ENCODE measurements around the gene BSX. TPM values are rescaled to one million over a fixed set of nuclear protein-coding genes. Genes with fewer than 3 reads are reported as not detected.

BSX gene
- total and polyA plus RNA-seq, 4 donors: not detected

- Histone ChIP-seq H3K9me3 (ENCODE audit: control insufficient read depth in 4 of 4, insufficient read depth in 3 of 4, low read length in 3 of 4) (peaks cover 0 to 2% (median 0%) of the 10 kb centered on the region in 4 donors), H3K4me1 (ENCODE audit: control insufficient read depth in 5 of 5, insufficient read depth in 5 of 5, low read length in 5 of 5) (no peaks in the 10 kb centered on the region), H3K27ac (ENCODE audit: low read depth in 1 of 2, low read length in 1 of 2) (no peak overlapping the region), H3K4me3 (no peak overlapping the region), H3K36me3 (ENCODE audit: control insufficient read depth in 4 of 4, insufficient read depth in 4 of 4, low read length in 4 of 4) (no peaks in the 10 kb centered on the region), H3K9ac (ENCODE audit: insufficient read depth in 1 of 2, low read length in 2 of 2) (no peak overlapping the region), H3K27me3 (ENCODE audit: control insufficient read depth in 3 of 3, insufficient read depth in 3 of 3, low read length in 2 of 3) (peaks cover 0 to 14% (median 0%) of the 10 kb centered on the region in 3 donors)
- 44 to 49% methylated on average over 14 of the region's 14 CpGs for whole genome bisulfite sequencing, 2 donors
- no peak for TF ChIP-seq CTCF (IDR thresholded peaks at IDR 0.05; ENCODE audit: control extremely low read depth, extremely low read depth)
- no peak for ATAC-seq (ENCODE audit: insufficient read depth, low FRiP score)
- DNase-seq: no peak
Observed at GRCh38 chr11:122998727-122999366, 17.2 kb upstream of the BSX start.

- TF ChIP-seq CTCF (IDR thresholded peaks at IDR 0.05; ENCODE audit: control extremely low read depth, extremely low read depth): no peak
- Histone ChIP-seq H3K27me3 (ENCODE audit: control insufficient read depth in 3 of 3, insufficient read depth in 3 of 3, low read length in 2 of 3) (peaks cover 0 to 16% (median 3%) of the 10 kb centered on the region in 3 donors), H3K27ac (ENCODE audit: low read depth in 1 of 2, low read length in 1 of 2) (no peak overlapping the region), H3K4me1 (ENCODE audit: control insufficient read depth in 5 of 5, insufficient read depth in 5 of 5, low read length in 5 of 5) (no peaks in the 10 kb centered on the region), H3K9ac (ENCODE audit: insufficient read depth in 1 of 2, low read length in 2 of 2) (no peak overlapping the region), H3K4me3 (no peak overlapping the region), H3K36me3 (ENCODE audit: control insufficient read depth in 4 of 4, insufficient read depth in 4 of 4, low read length in 4 of 4) (no peaks in the 10 kb centered on the region), H3K9me3 (ENCODE audit: control insufficient read depth in 4 of 4, insufficient read depth in 3 of 4, low read length in 3 of 4) (no peaks in the 10 kb centered on the region)
- 22 to 42% methylated on average over 3 of the region's 3 CpGs for WGBS, 2 donors
- no peak for ATAC-seq (ENCODE audit: insufficient read depth, low FRiP score)
- no peak for DNase-seq
Observed at GRCh38 chr11:122995526-122995925, 13.9 kb upstream of the BSX start.

GRCh38 chr11:122984186-122985011 is 2.8 kb upstream of the BSX start:
- 0% methylated on average over 56 to 59 of the region's 59 CpGs for WGBS, 2 donors
- ATAC-seq (ENCODE audit: insufficient read depth, low FRiP score): peak; percentile 19
- Histone ChIP-seq H3K27me3 (ENCODE audit: control insufficient read depth in 3 of 3, insufficient read depth in 3 of 3, low read length in 2 of 3) (peaks cover 6 to 81% (median 70%) of the 10 kb centered on the region in 3 donors), H3K4me3 (peak overlapping the region; percentile 58), H3K9ac (ENCODE audit: insufficient read depth in 1 of 2, low read length in 2 of 2) (no peak overlapping the region), H3K9me3 (ENCODE audit: control insufficient read depth in 4 of 4, insufficient read depth in 3 of 4, low read length in 3 of 4) (peaks cover 0 to 7% (median 0%) of the 10 kb centered on the region in 4 donors), H3K36me3 (ENCODE audit: control insufficient read depth in 4 of 4, insufficient read depth in 4 of 4, low read length in 4 of 4) (no peaks in the 10 kb centered on the region), H3K4me1 (ENCODE audit: control insufficient read depth in 5 of 5, insufficient read depth in 5 of 5, low read length in 5 of 5) (peaks cover 0 to 11% (median 5%) of the 10 kb centered on the region in 5 donors), H3K27ac (ENCODE audit: low read depth in 1 of 2, low read length in 1 of 2) (no peak overlapping the region)
- DNase-seq: peak in 1 of 3 donors; percentile 32
- TF ChIP-seq CTCF (IDR thresholded peaks at IDR 0.05; ENCODE audit: control extremely low read depth, extremely low read depth): no peak

Measured in lung (tissue), 12 donors.